GM06990 (cell line): ENCODE data around the gene CTRB2.
"Not testable (repeated sequence)": the region's sequence is repeated elsewhere in the genome, so short reads cannot be mapped to it uniquely, and the experiment has no call there.

Experiments used
- DNase-seq: peaks from one replicate; pipeline ENCODE4 v3.0.0-alpha.2; 2011; ENCODE audit not compliant: insufficient read length; ENCODE audit errors: extremely low read depth
- H3K27me3 ChIP-seq: replicated peaks from 2 replicates; pipeline ENCODE4 v1.6.0; 2011; ENCODE audit warnings: low read length; ENCODE audit not compliant: control insufficient read depth, insufficient read depth
- H3K36me3 ChIP-seq: 2 replicates; pipeline ENCODE4 v1.5.1; 2011; ENCODE audit warnings: low read length; ENCODE audit not compliant: control insufficient read depth, insufficient read depth
- H3K4me3 ChIP-seq: replicated peaks from 2 replicates; pipeline ENCODE4 v1.5.1; 2011; ENCODE audit warnings: low read depth, mild to moderate bottlenecking, control low read depth, low read length
- CTCF ChIP-seq: IDR thresholded peaks from 2 replicates; pipeline ENCODE4 v1.5.1; 2011; ENCODE audit warnings: low read length, control low read depth, mild to moderate bottlenecking, inconsistent platforms; ENCODE audit not compliant: insufficient read depth, poor library complexity, severe bottlenecking

Gene CTRB2

GRCh38 chr16:75243667-75244224 is 36.8 kb upstream of the CTRB2 start:
- H3K36me3 ChIP-seq = peaks cover 3% of the 10 kb centered on the region
- TF ChIP-seq CTCF = no peak
- no peak overlapping the region for H3K4me3 ChIP-seq
- H3K27me3 ChIP-seq = no peaks in the 10 kb centered on the region
- no peak for DNase-seq

GRCh38 chr16:75242436-75243078 is 35.6 kb upstream of the CTRB2 start:
- not testable (repeated sequence) for H3K36me3 ChIP-seq, H3K4me3 ChIP-seq, DNase-seq, H3K27me3 ChIP-seq

- no peak for TF ChIP-seq CTCF
- peaks cover 3% of the 10 kb centered on the region for H3K36me3 ChIP-seq
- no peak overlapping the region for H3K4me3 ChIP-seq
- H3K27me3 ChIP-seq = no peaks in the 10 kb centered on the region
- no peak for DNase-seq
These were observed 35.0 kb upstream of the CTRB2 start for GRCh38 chr16:75241955-75242354.

GRCh38 chr16:75241412-75241811 is 34.5 kb upstream of the CTRB2 start:
- no peak for TF ChIP-seq CTCF
- no peaks in the 10 kb centered on the region for H3K27me3 ChIP-seq
- no peak overlapping the region for H3K4me3 ChIP-seq
- H3K36me3 ChIP-seq = peaks cover 3% of the 10 kb centered on the region
- DNase-seq = no peak

GRCh38 chr16:75240633-75241032 is 33.7 kb upstream of the CTRB2 start:
- DNase-seq, H3K36me3 ChIP-seq, H3K27me3 ChIP-seq, H3K4me3 ChIP-seq: not testable (repeated sequence)
- TF ChIP-seq CTCF = peak; percentile 4

GRCh38 chr16:75239542-75240122 is 32.7 kb upstream of the CTRB2 start:
- H3K27me3 ChIP-seq = no peaks in the 10 kb centered on the region
- no peak overlapping the region for H3K4me3 ChIP-seq
- DNase-seq = no peak
- H3K36me3 ChIP-seq = peaks cover 4% of the 10 kb centered on the region
- no peak for TF ChIP-seq CTCF
